Measurements from ENCODE around the gene NT5E. TPM values are rescaled to one million over a fixed set of nuclear protein-coding genes. Genes with fewer than 3 reads are reported as not detected.

NT5E gene
- total and polyA plus RNA-seq, 9 donors: 29.3 to 68.7 (median 47.4) TPM

- 10 to 21% (median 10%) methylated on average over 2 of the region's 2 CpGs for WGBS, 3 donors
- DNase-seq: no peak
- Histone ChIP-seq H3K36me3 (no peaks in the 10 kb centered on the region), H3K4me3 (no peak overlapping the region), H3K9me3 (no peaks in the 10 kb centered on the region), H3K27me3 (no peaks in the 10 kb centered on the region), H3K27ac (no peak overlapping the region), H3K4me1 (ENCODE audit: insufficient read depth) (peaks cover 13% of the 10 kb centered on the region)
- intact Hi-C loops (cut with DNase I): no loop called here
- TF ChIP-seq CTCF (IDR thresholded peaks at IDR 0.05): no peak
- TF ChIP-seq POLR2A (IDR thresholded peaks at IDR 0.05): no peak
- no peak for TF ChIP-seq EP300 (IDR thresholded peaks at IDR 0.05)
Observed at GRCh38 chr6:85421972-85422371, 27.9 kb upstream of the NT5E start.

GRCh38 chr6:85422996-85423395, 26.9 kb upstream of the NT5E start:
- Histone ChIP-seq H3K9me3 (no peaks in the 10 kb centered on the region), H3K36me3 (no peaks in the 10 kb centered on the region), H3K4me3 (no peak overlapping the region), H3K27ac (no peak overlapping the region), H3K27me3 (no peaks in the 10 kb centered on the region), H3K4me1 (ENCODE audit: insufficient read depth) (peaks cover 13% of the 10 kb centered on the region)
- TF ChIP-seq EP300 (IDR thresholded peaks at IDR 0.05) (no peak), POLR2A (IDR thresholded peaks at IDR 0.05) (no peak), CTCF (IDR thresholded peaks at IDR 0.05) (no peak)
- WGBS, 3 donors: 50 to 71% (median 59%) methylated on average over 5 of the region's 5 CpGs
- DNase-seq: no peak
- intact Hi-C loops (cut with DNase I): no loop called here

- intact Hi-C loops (cut with DNase I): no loop called here
- WGBS, 3 donors: 91 to 94% (median 91%) methylated on average over 2 of the region's 2 CpGs
- Histone ChIP-seq H3K4me1 (ENCODE audit: insufficient read depth) (peaks cover 10% of the 10 kb centered on the region), H3K27me3 (no peaks in the 10 kb centered on the region), H3K27ac (no peak overlapping the region), H3K4me3 (no peak overlapping the region), H3K9me3 (no peaks in the 10 kb centered on the region), H3K36me3 (no peaks in the 10 kb centered on the region)
- no peak for DNase-seq
- no peak for TF ChIP-seq CTCF (IDR thresholded peaks at IDR 0.05)
- TF ChIP-seq POLR2A (IDR thresholded peaks at IDR 0.05): no peak
- TF ChIP-seq EP300 (IDR thresholded peaks at IDR 0.05): no peak
Observed at GRCh38 chr6:85424981-85425380, 24.9 kb upstream of the NT5E start.

GRCh38 chr6:85425997-85426396, 23.9 kb upstream of the NT5E start:
- Histone ChIP-seq H3K27me3 (no peaks in the 10 kb centered on the region), H3K4me3 (no peak overlapping the region), H3K36me3 (no peaks in the 10 kb centered on the region), H3K9me3 (no peaks in the 10 kb centered on the region), H3K4me1 (ENCODE audit: insufficient read depth) (peaks cover 10% of the 10 kb centered on the region), H3K27ac (no peak overlapping the region)
- no peak for TF ChIP-seq POLR2A (IDR thresholded peaks at IDR 0.05)
- no peak for TF ChIP-seq CTCF (IDR thresholded peaks at IDR 0.05)
- no peak for TF ChIP-seq EP300 (IDR thresholded peaks at IDR 0.05)
- WGBS, 3 donors: 95 to 97% (median 97%) methylated on average over 4 of the region's 4 CpGs
- intact Hi-C loops (cut with DNase I): no loop called here
- DNase-seq: no peak

GRCh38 chr6:85428486-85428885, 21.4 kb upstream of the NT5E start:
- Histone ChIP-seq H3K4me3 (no peak overlapping the region), H3K27ac (no peak overlapping the region), H3K27me3 (no peaks in the 10 kb centered on the region), H3K9me3 (no peaks in the 10 kb centered on the region), H3K4me1 (ENCODE audit: insufficient read depth) (no peaks in the 10 kb centered on the region), H3K36me3 (no peaks in the 10 kb centered on the region)
- 63 to 83% (median 75%) methylated on average over 1 of the region's 1 CpG for WGBS, 3 donors
- no peak for DNase-seq
- intact Hi-C loops (cut with DNase I): no loop called here
- TF ChIP-seq POLR2A (IDR thresholded peaks at IDR 0.05) (no peak), CTCF (IDR thresholded peaks at IDR 0.05) (no peak), EP300 (IDR thresholded peaks at IDR 0.05) (no peak)
